Renal cortex interstitium (tissue), 15 donors: ENCODE data around the gene IRF3. TPM values are rescaled to one million over a fixed set of nuclear protein-coding genes. Genes with fewer than 3 reads are reported as not detected.

ENCODE experiments used
- DNase-seq, 11 donors: peaks; one replicate each; pipeline ENCODE4 v3.0.0-alpha.2; 2013; ENCODE audit warnings: low read depth in 9 of 11, low spot score in 4 of 11; ENCODE audit errors: extremely low read depth in 1 of 11
- long read RNA-seq, 16 experiments: transcript quantifications; one replicate each; lab custom pipeline, GENCODE V29; 2026
- polyA plus RNA-seq, 3 donors: library from polyadenylated mRNA; unstranded; fragments of 120-200 nt; gene quantifications; one replicate each; pipeline ENCODE4 v1.2.1, GENCODE V29; 2013; ENCODE audit not compliant: insufficient read length in 3 of 3

Gene IRF3, protein sequence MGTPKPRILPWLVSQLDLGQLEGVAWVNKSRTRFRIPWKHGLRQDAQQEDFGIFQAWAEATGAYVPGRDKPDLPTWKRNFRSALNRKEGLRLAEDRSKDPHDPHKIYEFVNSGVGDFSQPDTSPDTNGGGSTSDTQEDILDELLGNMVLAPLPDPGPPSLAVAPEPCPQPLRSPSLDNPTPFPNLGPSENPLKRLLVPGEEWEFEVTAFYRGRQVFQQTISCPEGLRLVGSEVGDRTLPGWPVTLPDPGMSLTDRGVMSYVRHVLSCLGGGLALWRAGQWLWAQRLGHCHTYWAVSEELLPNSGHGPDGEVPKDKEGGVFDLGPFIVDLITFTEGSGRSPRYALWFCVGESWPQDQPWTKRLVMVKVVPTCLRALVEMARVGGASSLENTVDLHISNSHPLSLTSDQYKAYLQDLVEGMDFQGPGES
- polyA plus RNA-seq = 10 to 100 TPM; 36.8 to 92.3 (median 57.7) TPM
- long read RNA-seq, donor 1, partial matches to known transcripts = 0 of 6 reads
- long read RNA-seq, donor 1, other reads (novel, unspliced or antisense) = 0 of 6 reads
- long read RNA-seq, donor 2, partial matches to known transcripts = 0 of 3 reads
- long read RNA-seq, donor 2, other reads (novel, unspliced or antisense) = 0 of 3 reads
- long read RNA-seq, donor 3, transcript IRF3-203 (8 exons, 1,613 nt) = major isoform, 5 of 12 reads
- long read RNA-seq, donor 3, partial matches to known transcripts = 7 of 12 reads
- long read RNA-seq, donor 3, other reads (novel, unspliced or antisense) = 0 of 12 reads
- long read RNA-seq, donor 4, partial matches to known transcripts = 119 of 276 reads
- long read RNA-seq, donor 4, other reads (novel, unspliced or antisense) = 150 of 276 reads
- long read RNA-seq, donor 5, partial matches to known transcripts = 49 of 92 reads
- long read RNA-seq, donor 5, other reads (novel, unspliced or antisense) = 34 of 92 reads
- long read RNA-seq, donor 6, partial matches to known transcripts = 22 of 40 reads
- long read RNA-seq, donor 6, other reads (novel, unspliced or antisense) = 11 of 40 reads
- long read RNA-seq, donor 7, partial matches to known transcripts = 9 of 14 reads
- long read RNA-seq, donor 7, other reads (novel, unspliced or antisense) = 0 of 14 reads
- long read RNA-seq, donor 8, transcript IRF3-203 (8 exons, 1,613 nt) = major isoform, 6 of 19 reads
- long read RNA-seq, donor 8, transcript IRF3-211 (2 exons, 550 nt) = major isoform, 6 of 19 reads
- long read RNA-seq, donor 8, partial matches to known transcripts = 6 of 19 reads
- long read RNA-seq, donor 8, other reads (novel, unspliced or antisense) = 0 of 19 reads
- long read RNA-seq, donor 9, partial matches to known transcripts = 26 of 48 reads
- long read RNA-seq, donor 9, other reads (novel, unspliced or antisense) = 16 of 48 reads
- long read RNA-seq, donor 10, partial matches to known transcripts = 9 of 15 reads
- long read RNA-seq, donor 10, other reads (novel, unspliced or antisense) = 0 of 15 reads
- long read RNA-seq, donor 11, partial matches to known transcripts = 190 of 218 reads
- long read RNA-seq, donor 11, other reads (novel, unspliced or antisense) = 26 of 218 reads
- long read RNA-seq, donor 12, partial matches to known transcripts = 76 of 184 reads
- long read RNA-seq, donor 12, other reads (novel, unspliced or antisense) = 105 of 184 reads
- long read RNA-seq, donor 13, partial matches to known transcripts = 0 of 7 reads
- long read RNA-seq, donor 13, other reads (novel, unspliced or antisense) = 0 of 7 reads
- long read RNA-seq, donor 14, partial matches to known transcripts = 0 of 2 reads
- long read RNA-seq, donor 14, other reads (novel, unspliced or antisense) = 0 of 2 reads
- long read RNA-seq, donor 15, partial matches to known transcripts = 6 of 7 reads
- long read RNA-seq, donor 15, other reads (novel, unspliced or antisense) = 0 of 7 reads
- long read RNA-seq, donor 16, transcript IRF3-203 (8 exons, 1,613 nt) = major isoform, 5 of 732 reads
- long read RNA-seq, donor 16, partial matches to known transcripts = 651 of 732 reads
- long read RNA-seq, donor 16, other reads (novel, unspliced or antisense) = 66 of 732 reads

DNA sequence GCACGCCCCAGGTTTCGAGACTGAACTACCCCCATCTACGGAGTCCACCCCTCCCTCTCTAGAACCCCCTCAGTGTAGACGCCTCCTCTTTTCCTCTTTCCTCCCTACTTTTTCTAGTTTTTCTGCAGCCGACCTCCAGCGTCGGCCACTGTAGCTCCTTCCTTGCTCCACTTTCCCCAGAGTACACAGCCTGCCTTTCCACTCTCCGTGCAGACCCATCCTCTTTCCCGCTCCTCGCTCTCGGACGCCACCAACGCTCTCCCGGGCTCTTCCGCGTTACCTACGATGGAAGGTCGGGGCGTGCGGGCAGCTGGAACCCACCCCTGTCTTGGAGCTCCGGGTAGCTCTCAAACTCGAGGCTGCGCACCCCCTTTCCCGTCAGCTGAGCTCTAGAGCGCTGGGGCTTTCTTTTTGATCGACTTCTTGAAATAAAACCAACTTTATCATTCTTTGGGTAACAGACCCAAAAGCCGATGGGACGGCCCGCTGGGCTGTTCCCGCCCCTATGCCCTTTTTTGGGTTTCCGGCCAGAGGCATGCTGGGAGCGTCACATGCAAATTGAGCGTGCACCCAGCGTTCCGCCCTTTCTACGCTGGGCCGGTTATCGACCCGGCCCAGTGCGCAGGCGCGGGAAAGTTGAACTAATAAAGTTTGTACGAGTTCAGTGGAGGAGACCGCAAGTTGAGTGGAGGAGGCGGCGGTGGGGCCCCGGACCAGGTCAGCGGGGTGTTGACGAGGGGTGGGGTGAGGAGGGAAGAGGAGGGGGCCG, at the start of gene IRF3, which contains the start of gene BCL2L12:
TSS of gene IRF3 (minus strand) at position 507 of the 769 bp plus-strand sequence. CDS start 1,019 bp downstream, outside the sequence.
TSS of gene BCL2L12 (plus strand) at position 583 of the 769 bp plus-strand sequence. CDS start 760 bp downstream, outside the sequence.
- peak; percentile 92 to 98 (median 95) for DNase-seq

DNA sequence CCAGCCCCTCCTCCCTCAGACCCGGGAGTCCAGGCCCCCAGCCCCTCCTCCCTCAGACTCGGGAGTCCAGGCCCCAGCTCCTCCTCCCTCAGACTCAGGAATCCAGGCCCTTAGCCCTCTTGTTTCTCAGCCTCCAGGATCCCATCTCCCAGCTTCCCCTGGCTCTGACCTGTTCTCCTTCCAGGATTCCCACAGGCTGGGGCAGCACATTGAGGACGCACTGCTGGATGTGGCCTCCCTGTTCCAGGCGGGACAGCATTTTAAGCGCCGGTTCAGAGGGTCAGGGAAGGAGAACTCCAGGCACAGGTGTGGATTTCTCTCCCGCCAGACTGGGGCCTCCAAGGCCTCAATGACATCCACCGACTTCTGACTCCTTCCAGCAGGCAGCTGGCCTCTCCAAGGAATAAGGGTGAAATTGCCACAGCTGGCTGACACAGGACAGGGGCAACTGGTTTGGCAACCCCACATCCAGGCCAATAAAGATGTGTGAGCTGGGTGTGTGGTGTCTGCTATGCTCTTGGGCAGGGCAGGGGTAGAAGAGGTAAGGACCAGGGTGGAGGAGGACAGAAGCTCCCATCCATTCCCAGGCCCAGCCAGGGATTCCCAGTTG, 47.7 kb upstream of the IRF3 start:
- no peak for DNase-seq

DNA sequence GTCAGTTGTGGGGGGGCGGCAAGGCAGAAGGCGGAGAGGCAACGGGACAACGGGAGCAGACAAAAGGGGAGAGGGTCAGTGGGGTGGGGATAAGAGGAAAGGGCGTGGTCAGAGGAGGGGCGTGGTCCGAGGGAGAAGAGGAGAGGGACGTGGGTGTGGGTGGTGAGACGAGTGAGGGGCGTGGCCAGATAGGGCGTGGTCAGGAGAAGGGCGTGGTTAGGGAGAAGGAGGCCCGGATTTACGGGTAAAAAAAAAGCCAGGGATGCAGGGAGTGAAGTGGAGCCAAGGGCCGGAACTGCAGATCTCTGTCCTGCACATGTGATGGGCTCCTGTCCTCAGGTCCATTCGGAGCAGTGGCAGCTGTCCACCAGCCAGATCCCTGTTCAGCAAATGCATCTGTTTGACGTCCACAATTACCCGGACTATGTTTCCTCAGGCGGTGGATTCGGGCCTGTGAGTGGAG, 46.8 kb upstream of the IRF3 start:
- no peak for DNase-seq

DNA sequence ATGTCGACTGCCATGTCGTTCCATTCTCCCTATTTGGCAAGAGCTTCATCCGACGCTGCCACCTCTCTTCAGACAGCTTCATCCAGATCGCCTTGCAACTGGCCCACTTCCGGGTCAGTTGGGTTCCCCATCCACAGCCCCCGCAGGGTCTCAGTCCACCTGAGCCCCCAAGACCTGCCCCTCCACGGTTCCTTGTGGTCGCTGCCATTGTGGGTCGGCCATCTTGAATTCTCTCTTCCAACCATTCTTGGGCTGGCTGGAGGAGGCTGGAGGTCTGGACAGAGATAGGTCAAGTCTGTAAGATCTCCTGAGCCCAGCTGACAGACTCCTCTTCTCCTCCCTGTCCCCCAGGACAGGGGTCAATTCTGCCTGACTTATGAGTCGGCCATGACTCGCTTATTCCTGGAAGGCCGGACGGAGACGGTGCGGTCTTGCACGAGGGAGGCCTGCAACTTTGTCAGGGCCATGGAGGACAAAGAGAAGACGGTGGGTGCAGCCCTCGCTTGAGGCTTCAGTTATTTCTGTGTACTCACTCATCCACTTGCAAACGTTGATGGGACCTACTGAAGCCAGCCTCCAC, 44.8 kb upstream of the IRF3 start:
- no peak for DNase-seq

DNA sequence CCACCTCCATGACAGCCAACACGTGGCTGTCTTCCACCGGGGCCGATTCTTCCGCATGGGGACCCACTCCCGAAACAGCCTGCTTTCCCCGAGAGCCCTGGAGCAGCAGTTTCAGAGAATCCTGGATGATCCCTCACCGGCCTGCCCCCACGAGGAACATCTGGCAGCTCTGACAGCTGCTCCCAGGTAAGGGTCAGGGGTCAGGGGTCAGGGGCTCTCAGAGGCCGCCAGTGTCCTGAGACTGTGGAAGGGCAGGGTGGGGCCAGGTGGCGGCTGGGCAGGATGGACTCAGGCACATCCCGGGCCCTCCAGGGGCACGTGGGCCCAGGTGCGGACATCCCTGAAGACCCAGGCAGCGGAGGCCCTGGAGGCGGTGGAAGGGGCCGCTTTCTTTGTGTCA, 40.3 kb upstream of the IRF3 start:
- DNase-seq = no peak

DNA sequence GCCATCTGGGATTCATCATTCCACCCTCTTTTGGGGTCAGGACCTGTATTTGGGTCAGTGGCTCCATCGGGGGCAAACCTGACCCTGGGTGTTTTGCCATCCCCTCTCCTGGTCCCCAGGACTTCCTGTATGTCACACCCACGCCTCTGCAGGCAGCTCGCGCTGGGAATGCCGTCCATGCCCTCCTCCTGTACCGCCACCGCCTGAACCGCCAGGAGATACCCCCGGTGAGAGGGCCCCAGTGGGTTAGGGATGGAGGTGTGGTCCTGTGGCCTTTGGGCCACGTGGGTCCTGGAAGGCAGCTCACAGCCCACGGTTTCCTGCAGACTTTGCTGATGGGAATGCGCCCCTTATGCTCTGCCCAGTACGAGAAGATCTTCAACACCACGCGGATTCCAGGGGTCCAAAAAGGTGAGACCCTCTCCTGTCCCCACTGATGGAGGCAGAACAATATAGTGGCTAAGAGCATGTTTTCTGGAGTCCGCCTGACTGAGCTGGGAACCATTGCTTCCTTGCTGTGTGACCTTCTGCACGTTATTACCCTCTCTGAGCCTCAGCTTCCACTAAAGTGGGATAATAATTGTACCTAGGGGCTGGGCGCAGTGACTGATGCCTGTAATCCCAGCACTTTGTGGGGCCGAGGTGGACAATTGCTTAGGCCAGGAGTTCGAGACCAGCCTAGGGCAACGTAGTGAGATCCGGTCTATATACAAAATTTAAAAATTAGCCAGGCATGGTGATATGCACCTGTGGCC, 39.4 kb upstream of the IRF3 start:
- no peak for DNase-seq

DNA sequence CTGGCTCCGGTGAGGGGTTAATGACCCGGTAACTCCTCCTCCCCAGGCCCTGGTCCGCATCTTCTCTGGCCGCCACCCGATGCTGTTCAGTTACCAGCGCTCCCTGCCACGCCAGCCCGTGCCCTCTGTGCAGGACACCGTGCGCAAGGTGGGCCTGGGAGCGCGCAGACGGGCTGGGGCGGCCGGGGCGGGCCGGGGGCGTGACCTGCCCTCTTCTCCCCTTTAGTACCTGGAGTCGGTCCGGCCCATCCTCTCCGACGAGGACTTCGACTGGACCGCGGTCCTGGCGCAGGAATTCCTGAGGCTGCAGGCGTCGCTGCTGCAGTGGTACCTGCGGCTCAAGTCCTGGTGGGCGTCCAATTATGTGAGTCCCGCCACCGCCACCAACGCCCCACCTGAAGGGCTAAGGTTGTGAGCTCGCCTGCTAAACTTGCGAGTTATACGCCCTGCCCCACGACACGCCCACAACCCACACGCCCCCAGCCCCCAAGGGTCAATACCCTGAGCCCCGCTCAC, 35.7 kb upstream of the IRF3 start:
- DNase-seq = no peak

DNA sequence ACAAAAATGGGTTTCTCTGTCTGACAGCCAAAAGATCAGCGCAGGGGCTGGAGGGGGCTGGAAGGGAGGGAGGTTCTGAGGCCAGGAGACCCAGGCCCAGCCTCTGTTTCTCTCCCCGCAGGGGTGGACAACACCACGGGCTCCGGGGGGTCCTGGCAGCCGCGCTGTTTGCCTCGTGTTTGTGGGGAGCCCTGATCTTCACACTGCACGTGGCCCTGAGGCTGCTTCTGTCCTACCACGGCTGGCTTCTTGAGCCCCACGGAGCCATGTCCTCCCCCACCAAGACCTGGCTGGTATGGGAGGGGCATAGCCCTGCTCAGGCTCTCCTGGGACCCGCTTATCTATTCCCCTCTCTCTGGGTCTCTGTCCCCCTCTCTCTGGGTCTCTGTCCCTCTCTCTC, 34.9 kb upstream of the IRF3 start:
- no peak for DNase-seq

DNA sequence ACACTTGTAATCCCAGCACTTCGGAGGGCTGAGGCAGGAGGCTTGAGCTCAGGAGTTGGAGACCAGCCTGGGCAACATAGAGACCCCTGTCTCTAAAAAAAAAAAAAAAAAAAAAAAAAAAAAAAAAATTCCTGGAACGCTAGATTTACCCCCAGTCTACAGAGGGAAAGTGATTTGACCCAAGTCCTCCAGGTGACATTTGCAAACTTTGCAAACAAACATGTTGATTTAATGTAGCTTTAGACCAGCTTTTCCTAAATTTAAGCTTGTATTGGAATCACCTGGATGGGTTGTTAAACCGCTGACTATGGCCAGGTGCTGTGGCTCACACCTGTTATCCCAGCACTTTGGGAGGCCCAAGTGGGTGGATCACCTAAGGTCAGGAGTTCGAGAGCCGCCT, 33.7 kb upstream of the IRF3 start:
- DNase-seq = no peak

DNA sequence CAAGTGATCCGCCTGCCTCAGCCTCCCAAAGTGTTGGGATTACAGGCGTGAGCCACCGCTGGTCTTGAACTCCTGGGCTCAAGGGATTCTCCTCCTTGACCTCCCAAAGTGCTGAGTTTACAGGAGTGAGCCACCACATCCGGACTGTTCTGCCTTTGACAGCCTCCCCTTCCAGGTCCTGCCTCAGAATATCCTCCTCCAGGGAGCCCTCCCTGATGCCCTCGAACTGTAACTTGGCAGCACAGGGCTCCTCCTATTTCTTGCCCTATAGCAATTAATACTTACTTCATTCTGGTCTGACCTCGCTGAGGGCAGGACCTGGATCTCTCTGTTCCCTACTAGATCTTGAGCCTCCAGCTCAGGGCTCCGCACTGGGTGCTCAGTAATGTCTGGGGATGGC, 31.2 kb upstream of the IRF3 start:
- no peak for DNase-seq

DNA sequence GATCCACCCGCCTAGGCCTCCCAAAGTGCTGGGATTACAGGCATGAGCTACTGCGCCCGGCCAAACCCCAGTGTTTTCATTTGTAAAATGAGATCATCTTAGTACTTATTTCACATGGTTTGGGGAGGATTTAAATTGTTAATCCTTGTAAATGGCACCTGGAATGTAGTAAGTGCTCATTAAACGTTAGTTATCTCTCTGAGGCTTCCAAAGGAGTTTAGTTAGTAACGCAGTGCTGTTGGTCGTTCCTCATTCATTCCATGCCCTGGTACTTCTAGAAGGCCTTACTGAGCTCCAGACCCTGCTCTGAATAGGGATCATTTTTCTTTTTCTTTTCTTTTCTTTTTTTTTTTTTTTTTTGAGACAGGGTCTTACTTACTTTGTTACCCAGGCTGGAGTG, 30.5 kb upstream of the IRF3 start:
- DNase-seq = no peak

DNA sequence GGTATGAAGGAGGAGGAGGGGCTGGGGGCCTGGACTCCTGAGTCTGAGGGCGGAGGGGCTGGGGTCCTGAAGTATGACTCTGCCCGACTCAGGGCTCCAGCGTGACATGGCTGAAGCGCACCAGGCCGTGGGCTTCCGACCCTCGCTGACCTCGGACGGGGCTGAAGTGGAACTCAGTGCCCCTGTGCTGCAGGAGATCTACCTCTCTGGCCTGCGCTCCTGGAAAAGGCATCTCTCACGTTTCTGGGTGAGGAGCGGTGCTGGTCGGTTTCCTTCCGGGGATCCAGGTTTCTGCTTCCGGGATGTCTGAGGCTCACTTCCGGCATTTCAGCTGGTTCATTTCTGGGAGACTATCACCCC, 26.5 kb upstream of the IRF3 start:
- DNase-seq = no peak

DNA sequence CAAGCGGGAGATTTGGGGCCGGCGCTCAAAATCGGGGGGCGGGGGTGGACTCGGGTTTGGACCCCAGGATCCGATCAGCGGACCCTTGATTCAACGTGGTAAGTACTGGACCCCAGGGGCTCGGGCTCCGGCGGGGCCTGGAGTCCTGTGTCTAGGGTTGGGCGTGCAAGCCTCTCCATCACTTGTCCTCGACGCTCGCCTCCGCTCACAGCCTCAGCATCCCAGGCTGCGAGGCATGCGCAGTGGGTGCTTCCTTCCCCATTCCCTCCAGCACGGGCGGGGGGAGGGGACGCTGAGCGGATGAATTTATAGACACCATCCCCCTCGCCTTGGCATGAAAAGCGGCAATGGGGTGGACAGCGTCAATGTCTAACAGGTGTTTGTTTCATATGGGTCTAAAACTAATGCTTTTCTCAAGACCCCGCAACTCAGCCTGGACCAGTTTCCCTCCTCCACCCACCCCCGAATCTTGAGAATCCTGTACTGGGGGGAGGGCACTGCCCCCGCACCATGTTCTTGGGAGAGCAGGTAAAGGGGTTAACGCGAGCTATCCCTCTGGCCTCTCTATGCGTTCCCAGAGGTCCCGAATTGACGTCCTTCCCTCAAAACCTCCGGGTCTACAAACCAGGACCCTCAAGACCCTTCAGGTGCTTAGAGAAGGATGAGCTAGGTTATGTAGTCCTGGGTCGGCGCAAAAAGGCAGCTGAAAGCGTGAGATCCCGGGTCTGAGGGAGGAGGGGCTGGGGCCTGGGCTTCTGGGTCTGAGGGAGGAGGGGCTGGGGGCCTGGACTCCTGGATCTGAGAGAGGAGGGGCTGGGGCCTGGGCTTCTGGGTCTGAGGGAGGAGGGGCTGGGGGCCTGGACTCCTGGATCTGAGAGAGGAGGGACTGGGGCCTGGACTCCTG, 25.8 kb upstream of the IRF3 start:
- peak in 5 of 11 donors; percentile 49 to 82 (median 76) for DNase-seq

DNA sequence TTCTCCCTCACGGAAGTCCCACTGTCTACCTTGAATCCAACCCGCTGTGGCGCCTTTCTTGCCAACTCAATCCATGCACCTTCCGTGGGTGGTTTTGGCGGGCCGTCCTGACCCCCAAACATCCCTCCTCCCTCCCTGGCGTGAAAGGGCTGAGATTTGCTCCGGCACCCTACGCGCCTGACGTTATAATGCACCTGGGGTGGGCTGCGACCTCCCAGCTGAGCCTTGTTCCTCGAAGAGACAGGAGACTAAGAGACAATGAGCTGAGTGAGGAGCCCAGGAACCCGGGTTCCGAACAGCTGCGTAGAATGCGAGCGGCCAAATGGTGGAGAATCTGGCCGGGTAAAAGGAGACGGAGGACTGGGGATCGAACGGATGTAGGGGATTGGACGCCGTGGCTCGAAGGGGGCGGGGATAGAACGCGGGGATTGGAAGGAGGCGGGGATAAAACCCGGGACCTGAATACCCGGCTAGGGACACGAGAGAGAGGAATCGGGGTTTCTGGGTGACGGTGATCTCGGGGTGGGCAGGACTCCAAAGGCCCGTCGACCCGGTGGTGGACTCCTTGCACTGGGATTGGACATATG, 25.1 kb upstream of the IRF3 start, which contains the start of gene CPT1C:
TSS of gene CPT1C (plus strand) at position 461 of the 587 bp plus-strand sequence. CDS start 1,137 bp downstream, outside the sequence.
- DNase-seq = peak in 4 of 11 donors; percentile 56 to 66 (median 58)
